ENCODE measurements around the gene PARVB. TPM values are rescaled to one million over a fixed set of nuclear protein-coding genes. Genes with fewer than 3 reads are reported as not detected.

PARVB gene
- total and polyA plus RNA-seq, 3 experiments from 2014 or later, result 6.2 to 84.3 (median 82.1) TPM

DNA sequence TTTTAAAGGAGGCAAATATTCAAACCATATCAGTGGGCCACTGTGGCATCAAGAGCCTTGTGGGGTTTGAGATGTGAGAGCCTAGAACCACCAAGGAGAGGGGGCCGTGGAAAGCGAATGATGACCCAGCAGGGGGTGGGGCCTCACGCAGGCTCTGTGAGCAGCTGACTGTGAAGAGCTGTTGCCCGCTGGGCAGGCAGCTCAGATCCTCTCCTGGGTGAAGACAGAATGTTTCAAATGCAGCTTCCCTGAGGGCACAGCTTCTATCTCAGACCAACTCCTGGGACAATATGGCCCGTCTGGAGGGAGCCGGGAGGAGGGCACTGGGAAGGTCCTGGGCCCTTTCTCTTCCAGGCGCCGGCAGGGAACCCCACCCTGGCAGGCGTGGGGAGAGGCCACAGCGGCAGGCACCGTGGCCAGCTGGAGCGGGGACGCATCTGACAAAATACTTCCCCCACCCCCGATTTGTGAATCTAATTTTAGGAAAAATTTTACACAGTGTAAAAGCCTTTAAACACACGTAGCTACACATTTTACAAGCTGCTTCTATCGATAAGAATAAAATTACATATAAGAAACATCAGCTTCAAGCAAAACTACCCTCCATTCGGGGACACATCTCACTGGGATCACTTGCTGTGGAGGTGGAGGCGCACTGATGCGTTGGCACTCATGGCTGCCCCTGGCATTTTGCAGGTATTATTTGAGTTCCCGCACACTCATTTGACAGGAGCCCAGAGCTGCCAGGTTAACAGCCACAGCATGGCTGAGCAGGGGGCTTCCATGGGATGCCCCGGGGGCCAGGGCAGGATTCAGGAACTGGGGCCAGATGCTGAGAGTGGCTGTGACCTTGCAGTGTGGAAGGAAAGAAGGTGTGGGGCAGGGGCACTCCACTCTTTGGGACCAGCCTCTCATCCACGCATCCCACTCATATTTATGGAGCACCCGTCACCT is 196.9 kb downstream of the PARVB start:
- ChIA-PET CTCF (no interaction called here), POLR2A (no interaction called here)
- no peaks in the 10 kb centered on the region for H3K4me1 Mint-ChIP-seq
- H3K9me3 Mint-ChIP-seq, result peaks cover 0 to 2% (median 0%) of the 10 kb centered on the region in 5 donors
- no peaks in the 10 kb centered on the region for H3K4me1 ChIP-seq (ENCODE audit: insufficient read depth, low read length)
- H3K27ac ChIP-seq (ENCODE audit: low read depth, low read length), result no peak overlapping the region
- H3K4me3 ChIP-seq (ENCODE audit: low read length), result no peak overlapping the region
- DNase-seq, result no peak
- H3K4me3 Mint-ChIP-seq, result no peak overlapping the region
- H3K27ac Mint-ChIP-seq, result no peak overlapping the region
- H3K36me3 ChIP-seq (ENCODE audit: insufficient read depth, low read length), result no peaks in the 10 kb centered on the region
- H3K27me3 ChIP-seq (ENCODE audit: insufficient read depth, low read length, poor library complexity, severe bottlenecking), result no peaks in the 10 kb centered on the region
- no peaks in the 10 kb centered on the region for H3K36me3 Mint-ChIP-seq
- peaks cover 9 to 12% of the 10 kb centered on the region in 2 donors for H3K27me3 Mint-ChIP-seq
- no peaks in the 10 kb centered on the region for H3K9me3 ChIP-seq (ENCODE audit: low read length)

DNA sequence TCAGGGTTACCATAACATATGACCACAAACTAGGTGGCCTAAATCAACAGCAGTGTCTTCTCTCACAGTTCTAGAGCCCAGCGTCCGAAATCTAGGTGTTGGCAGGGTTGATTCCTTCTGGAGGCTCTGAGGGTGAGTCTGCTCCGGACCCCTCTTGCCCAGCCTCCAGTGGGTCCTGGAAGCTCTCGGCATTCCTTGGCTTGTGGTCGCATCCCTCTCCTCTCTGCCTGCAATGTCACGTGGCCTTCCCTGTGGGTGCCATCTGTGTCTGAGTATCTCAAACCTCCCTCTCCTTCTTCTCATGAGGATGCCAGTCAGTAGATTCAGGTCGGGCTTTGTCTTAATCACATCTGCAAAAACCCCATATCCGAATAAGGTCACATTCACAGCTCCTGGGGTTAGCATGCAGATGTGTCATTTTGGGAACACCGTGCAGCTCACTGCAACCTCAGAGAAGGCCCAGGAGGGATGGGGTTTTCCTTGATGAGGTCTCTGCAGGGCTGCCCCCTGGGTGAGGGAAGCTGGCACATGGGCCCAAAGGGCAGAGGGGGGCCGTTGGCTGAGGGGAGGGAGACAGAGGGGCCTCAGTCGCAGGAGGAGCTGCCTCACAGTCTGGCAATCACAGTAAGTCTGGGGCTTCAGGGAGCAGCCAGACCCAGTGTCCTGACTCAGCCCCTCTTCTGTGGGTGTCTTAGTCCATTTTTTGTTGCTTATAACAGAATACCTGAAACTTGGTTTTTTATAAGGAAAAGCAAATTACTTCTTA is 197.8 kb downstream of the PARVB start:
- ChIA-PET CTCF (no interaction called here), POLR2A (no interaction called here)
- Histone ChIP-seq H3K27ac (ENCODE audit: low read depth, low read length) (no peak overlapping the region), H3K27me3 (ENCODE audit: insufficient read depth, low read length, poor library complexity, severe bottlenecking) (no peaks in the 10 kb centered on the region), H3K4me1 (ENCODE audit: insufficient read depth, low read length) (no peaks in the 10 kb centered on the region), H3K4me3 (ENCODE audit: low read length) (no peak overlapping the region), H3K9me3 (ENCODE audit: low read length) (no peaks in the 10 kb centered on the region), H3K36me3 (ENCODE audit: insufficient read depth, low read length) (no peaks in the 10 kb centered on the region)
- H3K27me3 Mint-ChIP-seq, result peaks cover 15 to 18% of the 10 kb centered on the region in 2 donors
- H3K4me3 Mint-ChIP-seq, result no peak overlapping the region
- H3K36me3 Mint-ChIP-seq, result no peaks in the 10 kb centered on the region
- H3K27ac Mint-ChIP-seq, result no peak overlapping the region
- H3K9me3 Mint-ChIP-seq, result peaks cover 0 to 1% (median under 1%) of the 10 kb centered on the region in 5 donors
- no peak for DNase-seq
- no peaks in the 10 kb centered on the region for H3K4me1 Mint-ChIP-seq

Other genes with a start within 250 kb of the PARVB start
- gene EFCAB6, start 212.0 kb upstream of the PARVB start, total RNA-seq, result under 1 TPM; 0.64 to 0.72 TPM
- gene EFCAB6, start 212.0 kb upstream of the PARVB start, polyA plus RNA-seq, result 0.22 TPM
- gene SULT4A1, start 161.8 kb upstream of the PARVB start, total RNA-seq, result not detected
- gene SULT4A1, start 161.8 kb upstream of the PARVB start, polyA plus RNA-seq, result not detected
- gene PNPLA5, start 132.3 kb upstream of the PARVB start, total RNA-seq, result not detected
- gene PNPLA5, start 132.3 kb upstream of the PARVB start, polyA plus RNA-seq, result not detected
- gene PNPLA3, start 100.5 kb upstream of the PARVB start, total RNA-seq, result under 1 TPM in 1 of 2 experiments, not detected in 1; 0.16 TPM
- gene PNPLA3, start 100.5 kb upstream of the PARVB start, polyA plus RNA-seq, result not detected
- gene SAMM50, start 68.9 kb upstream of the PARVB start, total RNA-seq, result 10 to 100 TPM; 58.8 to 61.3 TPM
- 67.2 TPM for gene SAMM50, start 68.9 kb upstream of the PARVB start, polyA plus RNA-seq
- gene PARVG, start 156.6 kb downstream of the PARVB start, total RNA-seq, result 10 to 100 TPM; 56.0 to 57.4 TPM
- gene PARVG, start 156.6 kb downstream of the PARVB start, polyA plus RNA-seq, result 94.4 TPM